ENCODE results near the gene GPR183.

DNA sequence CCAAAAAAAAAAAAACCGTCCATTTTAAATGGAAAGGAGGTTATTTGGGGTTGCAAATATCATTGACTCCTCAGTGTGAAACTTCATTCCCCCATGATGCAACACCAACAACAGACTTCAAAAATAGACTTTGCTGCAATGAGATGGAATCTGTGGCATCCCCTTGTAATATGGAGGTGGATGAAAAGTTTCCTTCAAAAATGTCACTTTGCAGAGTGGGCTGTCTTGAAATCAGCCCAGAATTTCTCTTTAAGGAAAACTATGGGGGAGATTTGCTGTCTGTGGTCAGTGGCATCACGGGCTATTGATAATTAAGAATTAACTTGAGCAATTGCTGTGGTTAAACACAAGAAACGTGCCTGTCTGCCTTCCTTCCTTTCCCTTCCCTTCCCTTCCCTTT lies 50.5 kb downstream of the GPR183 start:
- TF ChIP-seq TAF1 (IDR thresholded peaks at IDR 0.05; ENCODE audit: low read depth) = no peak
- TF ChIP-seq FOXM1 (IDR thresholded peaks at IDR 0.05; ENCODE audit: borderline replicate concordance, low read depth) = no peak
- no peak for TF ChIP-seq CREB1 (IDR thresholded peaks at IDR 0.05; ENCODE audit: low read depth)
- no peak for TF ChIP-seq EP300 (IDR thresholded peaks at IDR 0.05; ENCODE audit: borderline replicate concordance)
- TF ChIP-seq YY1 (IDR thresholded peaks at IDR 0.05; ENCODE audit: low read depth) = no peak
- no peak for TF ChIP-seq RAD21 (IDR thresholded peaks at IDR 0.05; ENCODE audit: low read depth)
- TF ChIP-seq, protein P1, sequence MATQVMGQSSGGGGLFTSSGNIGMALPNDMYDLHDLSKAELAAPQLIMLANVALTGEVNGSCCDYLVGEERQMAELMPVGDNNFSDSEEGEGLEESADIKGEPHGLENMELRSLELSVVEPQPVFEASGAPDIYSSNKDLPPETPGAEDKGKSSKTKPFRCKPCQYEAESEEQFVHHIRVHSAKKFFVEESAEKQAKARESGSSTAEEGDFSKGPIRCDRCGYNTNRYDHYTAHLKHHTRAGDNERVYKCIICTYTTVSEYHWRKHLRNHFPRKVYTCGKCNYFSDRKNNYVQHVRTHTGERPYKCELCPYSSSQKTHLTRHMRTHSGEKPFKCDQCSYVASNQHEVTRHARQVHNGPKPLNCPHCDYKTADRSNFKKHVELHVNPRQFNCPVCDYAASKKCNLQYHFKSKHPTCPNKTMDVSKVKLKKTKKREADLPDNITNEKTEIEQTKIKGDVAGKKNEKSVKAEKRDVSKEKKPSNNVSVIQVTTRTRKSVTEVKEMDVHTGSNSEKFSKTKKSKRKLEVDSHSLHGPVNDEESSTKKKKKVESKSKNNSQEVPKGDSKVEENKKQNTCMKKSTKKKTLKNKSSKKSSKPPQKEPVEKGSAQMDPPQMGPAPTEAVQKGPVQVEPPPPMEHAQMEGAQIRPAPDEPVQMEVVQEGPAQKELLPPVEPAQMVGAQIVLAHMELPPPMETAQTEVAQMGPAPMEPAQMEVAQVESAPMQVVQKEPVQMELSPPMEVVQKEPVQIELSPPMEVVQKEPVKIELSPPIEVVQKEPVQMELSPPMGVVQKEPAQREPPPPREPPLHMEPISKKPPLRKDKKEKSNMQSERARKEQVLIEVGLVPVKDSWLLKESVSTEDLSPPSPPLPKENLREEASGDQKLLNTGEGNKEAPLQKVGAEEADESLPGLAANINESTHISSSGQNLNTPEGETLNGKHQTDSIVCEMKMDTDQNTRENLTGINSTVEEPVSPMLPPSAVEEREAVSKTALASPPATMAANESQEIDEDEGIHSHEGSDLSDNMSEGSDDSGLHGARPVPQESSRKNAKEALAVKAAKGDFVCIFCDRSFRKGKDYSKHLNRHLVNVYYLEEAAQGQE (IDR thresholded peaks at IDR 0.05; ENCODE audit: low read depth) = no peak
- TF ChIP-seq, protein P2, sequence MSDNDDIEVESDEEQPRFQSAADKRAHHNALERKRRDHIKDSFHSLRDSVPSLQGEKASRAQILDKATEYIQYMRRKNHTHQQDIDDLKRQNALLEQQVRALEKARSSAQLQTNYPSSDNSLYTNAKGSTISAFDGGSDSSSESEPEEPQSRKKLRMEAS (IDR thresholded peaks at IDR 0.05) = no peak
- no peak for TF ChIP-seq TEAD4 (IDR thresholded peaks at IDR 0.05)

All from Ishikawa (cell line).